H1 (cell line): ENCODE results near the gene TUT4. TPM values are rescaled to one million over a fixed set of nuclear protein-coding genes. Genes with fewer than 3 reads are reported as not detected.

Experiments
- CBX8 ChIP-seq: fragments of 300-800, 300-1000 bp; sonication (generic); IDR thresholded peaks from 2 replicates; pipeline ENCODE4 v1.7.1; 2016; ENCODE audit warnings: low read depth, low read length, borderline replicate concordance
- HDAC2 ChIP-seq, 2 experiments: fragments of 300-600 bp in 1 of 2; sonication (generic) in 1 of 2; IDR thresholded peaks; 2 replicates each; pipeline ENCODE4 v1.6.1; 2011 to 2012; ENCODE audit warnings: low read depth in 2 of 2, low read length in 2 of 2, mild to moderate bottlenecking in 2 of 2, moderate library complexity in 2 of 2, borderline replicate concordance in 1 of 2, inconsistent platforms in 1 of 2
- NANOG ChIP-seq: IDR thresholded peaks from 2 replicates; pipeline ENCODE4 v1.6.1; 2011; ENCODE audit warnings: low read length, low read depth, mild to moderate bottlenecking, inconsistent platforms; ENCODE audit not compliant: insufficient read depth, poor library complexity, severe bottlenecking
- PHF8 ChIP-seq: fragments of 200-600 bp; sonication (generic); conservative IDR thresholded peaks from 2 replicates; pipeline ENCODE4 v1.7.1; 2012; ENCODE audit warnings: low read depth, mild to moderate bottlenecking, inconsistent platforms, low read length, moderate library complexity
- RNF2 ChIP-seq: fragments of 200-900, 300-1000 bp; sonication (generic); IDR thresholded peaks from 2 replicates; pipeline ENCODE4 v1.7.1; 2016; ENCODE audit warnings: borderline replicate concordance, low read depth, mild to moderate bottlenecking, antibody characterized with exemption, low read length; ENCODE audit not compliant: poor library complexity, severe bottlenecking; ENCODE audit errors: missing control alignments
- SP1 ChIP-seq: IDR thresholded peaks from 2 replicates; pipeline ENCODE4 v1.6.1; 2011; ENCODE audit warnings: low read depth, low read length
- TAF1 ChIP-seq: IDR thresholded peaks from 2 replicates; pipeline ENCODE4 v1.6.1; 2011; ENCODE audit warnings: mild to moderate bottlenecking, low read depth, low read length
- polyA plus RNA-seq, 7 experiments: library from polyadenylated mRNA; depleted of rRNA in 3 of 7; stranded (reverse) in 5 of 7; unstranded in 2 of 7; fragments of >200 nt in 5 of 7; fragments of 200-250 nt in 2 of 7; gene quantifications; 1 replicate in 5 of 7; 2 replicates in 1 of 7; 4 replicates in 1 of 7; pipeline versions ENCODE4 v1.2.1 to v1.2.3, GENCODE V29; 2011 to 2013; ENCODE audit warnings: missing spikeins in 2 of 7, mixed read lengths in 2 of 7
- total RNA-seq: library from RNA; stranded (reverse); fragmentation: NEBNext Ultra II Directional; extraction: Animal tissue kit (Norgen Biotek cat#: 25700); gene quantifications from 2 replicates; pipeline ENCODE4 v1.2.1, GENCODE V29; 2021

Gene TUT4
- total and polyA plus RNA-seq, 2 of the 8 experiments (the other 6 are each of a cell fraction or from before 2014, with no cell fraction given): 54.5 to 63.3 TPM

- TF ChIP-seq NANOG (no peak), SP1 (no peak), PHF8 (no peak), RNF2 (no peak), HDAC2 (IDR thresholded peaks at IDR 0.05; ENCODE audit: borderline replicate concordance in 1 of 2, low read depth in 2 of 2, low read length in 2 of 2) (no peak), CBX8 (no peak), TAF1 (no peak)
Observed at GRCh38 chr1:52414942-52415341, 137.9 kb downstream of the TUT4 start (continued).
